Mesenchymal stem cell (in vitro differentiated cells and primary cell): ENCODE results near the gene HIPK2.

Source experiments
- DNase-seq: peaks from one replicate; pipeline ENCODE4 v3.0.0-alpha.2; 2013
- H2AFZ ChIP-seq: one replicate; pipeline ENCODE4 v1.6.1; 2013; ENCODE audit warnings: low read depth, mild to moderate bottlenecking, control low read depth, inconsistent platforms, low read length, moderate library complexity
- H2AK5ac ChIP-seq: 2 replicates; pipeline ENCODE4 v1.6.1; 2013; ENCODE audit warnings: low read length, moderate library complexity, mild to moderate bottlenecking, inconsistent platforms; ENCODE audit not compliant: severe bottlenecking
- H2BK120ac ChIP-seq: one replicate; pipeline ENCODE4 v1.6.1; 2013; ENCODE audit warnings: low read depth, mild to moderate bottlenecking, inconsistent platforms, low read length, moderate library complexity
- H2BK12ac ChIP-seq, 2 experiments: one replicate each; pipeline ENCODE4 v1.6.1; 2013; ENCODE audit warnings: inconsistent platforms in 2 of 2, low read length in 2 of 2, mild to moderate bottlenecking in 2 of 2, moderate library complexity in 2 of 2, control low read depth in 1 of 2
- H2BK15ac ChIP-seq: one replicate; pipeline ENCODE4 v1.6.1; 2013; ENCODE audit warnings: mild to moderate bottlenecking, low read depth, inconsistent platforms; ENCODE audit not compliant: poor library complexity, severe bottlenecking
- H2BK5ac ChIP-seq: 2 replicates; pipeline ENCODE4 v1.6.1; 2013; ENCODE audit warnings: low read depth, mild to moderate bottlenecking, low read length, control low read depth, inconsistent platforms; ENCODE audit not compliant: poor library complexity, severe bottlenecking
- H3K14ac ChIP-seq, 2 experiments: one replicate each; pipeline ENCODE4 v1.6.1; 2013; ENCODE audit warnings: inconsistent platforms in 2 of 2, low read length in 2 of 2, control low read depth in 1 of 2, mild to moderate bottlenecking in 1 of 2, moderate library complexity in 1 of 2
- H3K18ac ChIP-seq, 2 experiments: one replicate each; pipeline ENCODE4 v1.6.1; 2013; ENCODE audit warnings: inconsistent platforms in 2 of 2, low read length in 2 of 2, control low read depth in 1 of 2, low read depth in 1 of 2, mild to moderate bottlenecking in 1 of 2
- H3K23ac ChIP-seq, 2 experiments: one replicate each; pipeline ENCODE4 v1.6.1; 2013; ENCODE audit warnings: inconsistent platforms in 2 of 2, low read length in 2 of 2, mild to moderate bottlenecking in 2 of 2, moderate library complexity in 2 of 2, control low read depth in 1 of 2
- H3K27ac ChIP-seq: 2 replicates; pipeline ENCODE4 v1.5.1; 2013; ENCODE audit warnings: mild to moderate bottlenecking, moderate library complexity, low read length, control low read depth, inconsistent platforms; ENCODE audit not compliant: poor library complexity, severe bottlenecking
- H3K27me3 ChIP-seq, 2 experiments: 2 replicates each; pipeline versions ENCODE4 v1.6.1 to v1.7.0; 2013; ENCODE audit warnings: low read length in 2 of 2, mild to moderate bottlenecking in 2 of 2, moderate library complexity in 2 of 2, control low read depth in 1 of 2, inconsistent platforms in 1 of 2; ENCODE audit not compliant: control insufficient read depth in 1 of 2, insufficient read depth in 1 of 2
- H3K36me3 ChIP-seq, 2 experiments: 2 replicates each; pipeline versions ENCODE4 v1.6.1 to v1.7.0; 2013; ENCODE audit warnings: low read length in 2 of 2, control low read depth in 1 of 2, inconsistent platforms in 1 of 2, low read depth in 1 of 2, mild to moderate bottlenecking in 1 of 2; ENCODE audit not compliant: insufficient read depth in 2 of 2, control insufficient read depth in 1 of 2
- H3K4ac ChIP-seq, 2 experiments: one replicate each; pipeline ENCODE4 v1.6.1; 2013; ENCODE audit warnings: inconsistent platforms in 2 of 2, low read length in 2 of 2, mild to moderate bottlenecking in 2 of 2, moderate library complexity in 2 of 2, control low read depth in 1 of 2, low read depth in 1 of 2
- H3K4me1 ChIP-seq: 2 replicates; pipeline ENCODE4 v1.6.1; 2013; ENCODE audit warnings: low read depth, low read length, control low read depth; ENCODE audit not compliant: control insufficient read depth, insufficient read depth
- H3K4me2 ChIP-seq: 2 replicates; pipeline ENCODE4 v1.6.1; 2013; ENCODE audit warnings: low read length, mild to moderate bottlenecking, inconsistent platforms; ENCODE audit not compliant: poor library complexity, severe bottlenecking
- H3K4me3 ChIP-seq, 2 experiments: 2 replicates each; pipeline versions ENCODE4 v1.5.1 to v1.7.0; 2013; ENCODE audit warnings: low read length in 2 of 2, mild to moderate bottlenecking in 2 of 2, control low read depth in 1 of 2, low read depth in 1 of 2; ENCODE audit not compliant: insufficient read depth in 1 of 2
- H3K79me1 ChIP-seq: replicated peaks from 2 replicates; pipeline ENCODE4 v1.6.1; 2013; ENCODE audit warnings: mild to moderate bottlenecking, control low read depth, low read length, inconsistent platforms; ENCODE audit not compliant: poor library complexity, severe bottlenecking
- H3K9ac ChIP-seq: 2 replicates; pipeline ENCODE4 v1.7.0; 2013; ENCODE audit warnings: mild to moderate bottlenecking, low read length, moderate library complexity
- H3K9me3 ChIP-seq: 2 replicates; pipeline ENCODE4 v1.7.0; 2013; ENCODE audit warnings: mild to moderate bottlenecking, low read length; ENCODE audit not compliant: control insufficient read depth
- H4K8ac ChIP-seq: one replicate; pipeline ENCODE4 v1.6.1; 2013; ENCODE audit warnings: inconsistent platforms, mild to moderate bottlenecking, low read length, moderate library complexity
- H4K91ac ChIP-seq: one replicate; pipeline ENCODE4 v1.6.1; 2013; ENCODE audit warnings: mild to moderate bottlenecking, low read length, inconsistent platforms
- WGBS: methylation state at CpG from one replicate; pipeline ENCODE4 v1.1.7; 2013; ENCODE audit warnings: mixed read lengths; 5-methylcytosine and 5-hydroxymethylcytosine counted together

HIPK2 gene

DNA sequence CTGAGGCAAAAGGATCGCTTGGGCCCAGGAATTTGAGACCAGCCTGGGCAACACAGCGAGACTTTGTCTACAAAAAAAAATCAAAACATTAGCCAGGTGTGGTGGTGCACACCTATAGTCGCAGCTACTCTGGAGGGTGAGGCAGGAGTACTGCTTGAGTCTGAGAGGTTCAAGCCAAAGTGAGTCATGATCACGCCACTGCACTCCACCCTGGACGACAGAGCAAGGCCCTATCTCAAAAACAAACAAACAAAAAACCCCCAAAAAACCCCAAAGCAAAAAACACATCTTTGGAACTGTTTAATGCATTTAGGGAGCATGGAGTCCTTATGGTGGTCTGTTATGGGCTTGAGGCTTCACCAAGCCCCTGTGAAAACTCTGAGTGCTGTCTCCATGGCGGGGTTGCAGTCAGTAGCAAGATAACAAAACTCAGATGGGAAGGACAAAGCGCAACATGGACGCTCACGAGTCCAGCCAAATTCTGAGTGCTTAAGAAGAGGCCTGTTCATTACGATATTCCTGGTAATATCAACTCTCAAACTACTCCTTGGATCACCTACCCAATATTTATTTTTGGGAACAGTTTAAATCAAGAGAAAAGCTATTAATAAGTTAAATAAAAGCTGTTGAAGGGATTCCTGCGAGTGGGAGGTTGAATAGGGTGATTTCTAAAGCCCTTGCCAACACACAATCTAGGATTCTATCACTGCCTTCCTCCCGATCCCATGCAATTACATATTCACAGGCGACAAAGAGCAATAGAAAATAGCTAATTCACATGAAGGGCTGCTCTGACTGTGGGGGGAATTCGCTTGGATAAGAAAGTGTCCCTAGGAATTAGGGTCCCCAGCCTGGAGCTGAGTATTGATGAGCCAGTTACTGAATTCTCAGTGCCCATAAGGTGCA, 123.3 kb downstream of the HIPK2 start:
- Histone ChIP-seq H3K4me3 (no peak overlapping the region), H3K4me2 (no peak overlapping the region), H3K27me3 (no peaks in the 10 kb centered on the region), H2AFZ (no peak overlapping the region), H4K91ac (no peak overlapping the region), H4K8ac (no peak overlapping the region), H2BK5ac (no peak overlapping the region), H3K9ac (no peak overlapping the region), H3K9me3 (no peaks in the 10 kb centered on the region), H3K14ac (no peak overlapping the region), H3K23ac (no peak overlapping the region), H3K4ac (no peak overlapping the region), H3K27ac (no peak overlapping the region), H3K79me1 (peaks cover 17% of the 10 kb centered on the region), H2BK12ac (no peak overlapping the region), H3K18ac (peak overlapping the region; percentile 28 to 48), H2BK120ac (no peak overlapping the region), H3K4me1 (peaks cover 22% of the 10 kb centered on the region), H2AK5ac (no peak overlapping the region), H2BK15ac (no peak overlapping the region), H3K36me3 (peaks cover 0 to 14% of the 10 kb centered on the region in 2 experiments)
- 85% methylated on average over 10 of the region's 14 CpGs for WGBS
- no peak for DNase-seq

DNA sequence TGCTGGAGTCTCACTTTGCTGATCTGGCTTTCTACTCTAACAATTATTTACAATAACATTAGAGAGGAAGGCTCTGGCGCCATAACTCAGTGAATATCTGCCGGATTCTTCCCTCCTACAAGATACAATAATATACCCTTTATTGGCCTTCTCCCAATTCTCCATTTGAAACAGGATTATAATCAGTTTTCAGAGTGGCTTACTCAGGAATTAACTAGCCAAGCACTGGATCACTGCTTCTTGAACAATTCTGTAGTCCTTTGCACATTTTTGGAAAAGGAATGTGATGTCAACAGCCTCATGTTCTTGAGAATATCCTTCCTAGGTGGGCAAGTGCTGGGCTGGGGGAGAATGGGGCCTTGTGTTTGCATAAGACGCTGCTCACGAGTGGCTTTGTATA, 125.9 kb downstream of the HIPK2 start:
- Histone ChIP-seq H3K4me2 (no peak overlapping the region), H3K14ac (no peak overlapping the region), H3K79me1 (peaks cover 17% of the 10 kb centered on the region), H3K27ac (no peak overlapping the region), H3K9me3 (no peaks in the 10 kb centered on the region), H3K23ac (no peak overlapping the region), H3K9ac (no peak overlapping the region), H3K18ac (no peak overlapping the region), H2AK5ac (no peak overlapping the region), H3K4ac (peak overlapping the region in 1 of 2 experiments; percentile 24), H3K36me3 (peaks cover 0 to 9% of the 10 kb centered on the region in 2 experiments), H2BK5ac (no peak overlapping the region), H3K4me3 (no peak overlapping the region), H2BK12ac (no peak overlapping the region), H2BK15ac (no peak overlapping the region), H2AFZ (no peak overlapping the region), H3K27me3 (no peaks in the 10 kb centered on the region), H3K4me1 (peaks cover 25% of the 10 kb centered on the region), H4K8ac (no peak overlapping the region), H4K91ac (no peak overlapping the region), H2BK120ac (no peak overlapping the region)
- WGBS: 56% methylated on average over 4 of the region's 4 CpGs
- DNase-seq: no peak

DNA sequence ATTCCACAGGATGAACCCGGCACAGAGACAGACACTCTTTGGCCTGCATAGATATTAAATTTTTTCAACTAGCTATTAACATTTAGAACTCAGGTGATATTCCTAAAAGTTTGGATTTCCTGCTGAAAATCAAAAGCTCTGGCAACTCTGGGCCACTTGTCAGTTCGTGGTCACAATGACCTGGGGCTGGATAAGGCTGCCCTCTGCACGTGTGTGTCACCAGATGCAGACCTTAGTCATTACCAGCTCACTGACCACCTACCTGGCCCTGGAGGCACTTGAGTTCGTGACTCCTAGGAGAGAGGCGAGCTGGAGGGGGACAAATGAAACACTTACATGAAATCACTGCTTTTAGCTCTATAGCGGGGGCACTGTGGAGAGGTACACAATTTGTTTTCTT, 126.5 kb downstream of the HIPK2 start:
- H3K9ac ChIP-seq: no peak overlapping the region
- H3K14ac ChIP-seq: no peak overlapping the region
- no peak overlapping the region for H2AK5ac ChIP-seq
- H3K4me2 ChIP-seq: no peak overlapping the region
- no peak overlapping the region for H2BK120ac ChIP-seq
- peak overlapping the region in 1 of 2 experiments; percentile 34 for H3K18ac ChIP-seq
- no peak overlapping the region for H2AFZ ChIP-seq
- H3K36me3 ChIP-seq: peaks cover 0 to 9% of the 10 kb centered on the region in 2 experiments
- H3K9me3 ChIP-seq: no peaks in the 10 kb centered on the region
- no peak overlapping the region for H3K4ac ChIP-seq
- no peak overlapping the region for H2BK5ac ChIP-seq
- H4K91ac ChIP-seq: no peak overlapping the region
- peak overlapping the region in 1 of 2 experiments; percentile 59 for H2BK12ac ChIP-seq
- DNase-seq: peak; percentile 57
- no peaks in the 10 kb centered on the region for H3K27me3 ChIP-seq
- H4K8ac ChIP-seq: no peak overlapping the region
- no peak overlapping the region for H2BK15ac ChIP-seq
- H3K23ac ChIP-seq: no peak overlapping the region
- peaks cover 29% of the 10 kb centered on the region for H3K4me1 ChIP-seq
- no peak overlapping the region for H3K27ac ChIP-seq
- H3K79me1 ChIP-seq: peaks cover 20% of the 10 kb centered on the region
- no peak overlapping the region for H3K4me3 ChIP-seq
- WGBS: 45% methylated on average over 6 of the region's 6 CpGs

DNA sequence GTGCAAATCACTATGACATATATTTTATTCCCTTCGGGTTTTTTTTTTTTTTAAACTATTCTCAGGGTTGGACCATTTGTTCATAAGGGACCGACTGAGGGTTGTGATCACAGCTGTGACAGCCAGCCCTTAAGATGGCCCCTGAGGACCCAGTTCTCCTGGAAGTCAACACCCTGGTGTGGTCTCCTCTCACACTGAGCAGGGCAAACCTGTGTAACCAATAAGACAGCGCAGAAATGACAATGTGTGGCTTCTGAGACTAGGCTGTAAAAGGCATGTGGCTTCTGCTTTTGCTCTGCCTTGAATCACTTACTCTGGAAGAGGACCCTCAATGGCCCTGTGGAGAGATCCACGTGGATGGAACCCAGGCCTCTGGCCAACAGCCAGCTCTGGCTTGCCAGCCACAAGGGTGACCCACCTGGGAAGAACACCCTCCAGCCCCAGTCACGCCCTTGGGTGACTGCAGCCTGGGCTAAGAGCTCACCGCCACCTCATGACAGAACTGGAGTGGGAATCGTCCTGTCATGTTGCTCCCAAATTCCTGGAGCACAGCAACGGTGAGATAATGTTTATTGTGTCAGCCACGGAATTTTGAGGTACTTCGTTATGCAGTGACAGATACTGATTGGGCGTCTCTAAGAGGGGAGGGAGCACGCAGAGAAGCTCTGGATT, 127.2 kb downstream of the HIPK2 start:
- Histone ChIP-seq H3K4me2 (no peak overlapping the region), H3K36me3 (peaks cover 0 to 11% of the 10 kb centered on the region in 2 experiments), H2AK5ac (no peak overlapping the region), H3K9me3 (no peaks in the 10 kb centered on the region), H2BK5ac (no peak overlapping the region), H3K4ac (peak overlapping the region in 1 of 2 experiments; percentile 24), H3K4me1 (peaks cover 34% of the 10 kb centered on the region), H2BK120ac (peak overlapping the region; percentile 8), H3K27me3 (no peaks in the 10 kb centered on the region), H2AFZ (no peak overlapping the region), H4K91ac (no peak overlapping the region), H3K27ac (no peak overlapping the region), H3K9ac (no peak overlapping the region), H2BK12ac (peak overlapping the region in 1 of 2 experiments; percentile 40), H3K79me1 (peaks cover 18% of the 10 kb centered on the region), H4K8ac (no peak overlapping the region), H3K4me3 (no peak overlapping the region), H3K14ac (peak overlapping the region in 1 of 2 experiments; percentile 12), H3K23ac (no peak overlapping the region), H3K18ac (peak overlapping the region in 1 of 2 experiments; percentile 42), H2BK15ac (no peak overlapping the region)
- no peak for DNase-seq
- 78% methylated on average over 12 of the region's 12 CpGs for WGBS
